Measurements from ENCODE around the gene KHSRP.

KHSRP gene

GRCh38 chr19:6464070-6464873 is 39.7 kb upstream of the KHSRP start, which contains the start of gene CRB3:
Gene CRB3 (plus strand): TSS chr19:6464271. CDS start chr19:6464702, 431 bp downstream.
- DNase-seq (ENCODE audit: low spot score): peak; percentile 85
- TF ChIP-seq, protein P1, sequence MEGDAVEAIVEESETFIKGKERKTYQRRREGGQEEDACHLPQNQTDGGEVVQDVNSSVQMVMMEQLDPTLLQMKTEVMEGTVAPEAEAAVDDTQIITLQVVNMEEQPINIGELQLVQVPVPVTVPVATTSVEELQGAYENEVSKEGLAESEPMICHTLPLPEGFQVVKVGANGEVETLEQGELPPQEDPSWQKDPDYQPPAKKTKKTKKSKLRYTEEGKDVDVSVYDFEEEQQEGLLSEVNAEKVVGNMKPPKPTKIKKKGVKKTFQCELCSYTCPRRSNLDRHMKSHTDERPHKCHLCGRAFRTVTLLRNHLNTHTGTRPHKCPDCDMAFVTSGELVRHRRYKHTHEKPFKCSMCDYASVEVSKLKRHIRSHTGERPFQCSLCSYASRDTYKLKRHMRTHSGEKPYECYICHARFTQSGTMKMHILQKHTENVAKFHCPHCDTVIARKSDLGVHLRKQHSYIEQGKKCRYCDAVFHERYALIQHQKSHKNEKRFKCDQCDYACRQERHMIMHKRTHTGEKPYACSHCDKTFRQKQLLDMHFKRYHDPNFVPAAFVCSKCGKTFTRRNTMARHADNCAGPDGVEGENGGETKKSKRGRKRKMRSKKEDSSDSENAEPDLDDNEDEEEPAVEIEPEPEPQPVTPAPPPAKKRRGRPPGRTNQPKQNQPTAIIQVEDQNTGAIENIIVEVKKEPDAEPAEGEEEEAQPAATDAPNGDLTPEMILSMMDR (IDR thresholded peaks at IDR 0.05; ENCODE audit: poor library complexity, severe bottlenecking): no peak
- Histone ChIP-seq H3K9me3 (ENCODE audit: severe bottlenecking) (no peaks in the 10 kb centered on the region), H3K27ac (ENCODE audit: poor library complexity, severe bottlenecking) (no peak within 1 kb of the TSS), H3K27me3 (ENCODE audit: insufficient read depth, poor library complexity, severe bottlenecking) (no peaks in the 10 kb centered on the region), H3K4me3 (ENCODE audit: severe bottlenecking) (peak within 1 kb of the TSS; percentile 68), H3K4me1 (ENCODE audit: insufficient read depth, poor library complexity, severe bottlenecking) (no peaks in the 10 kb centered on the region), H3K36me3 (ENCODE audit: low read depth) (no peaks in the 10 kb centered on the region)
- ATAC-seq (ENCODE audit: low read depth): peak; percentile 26; the same call in 2 of the 3 replicates

DNA sequence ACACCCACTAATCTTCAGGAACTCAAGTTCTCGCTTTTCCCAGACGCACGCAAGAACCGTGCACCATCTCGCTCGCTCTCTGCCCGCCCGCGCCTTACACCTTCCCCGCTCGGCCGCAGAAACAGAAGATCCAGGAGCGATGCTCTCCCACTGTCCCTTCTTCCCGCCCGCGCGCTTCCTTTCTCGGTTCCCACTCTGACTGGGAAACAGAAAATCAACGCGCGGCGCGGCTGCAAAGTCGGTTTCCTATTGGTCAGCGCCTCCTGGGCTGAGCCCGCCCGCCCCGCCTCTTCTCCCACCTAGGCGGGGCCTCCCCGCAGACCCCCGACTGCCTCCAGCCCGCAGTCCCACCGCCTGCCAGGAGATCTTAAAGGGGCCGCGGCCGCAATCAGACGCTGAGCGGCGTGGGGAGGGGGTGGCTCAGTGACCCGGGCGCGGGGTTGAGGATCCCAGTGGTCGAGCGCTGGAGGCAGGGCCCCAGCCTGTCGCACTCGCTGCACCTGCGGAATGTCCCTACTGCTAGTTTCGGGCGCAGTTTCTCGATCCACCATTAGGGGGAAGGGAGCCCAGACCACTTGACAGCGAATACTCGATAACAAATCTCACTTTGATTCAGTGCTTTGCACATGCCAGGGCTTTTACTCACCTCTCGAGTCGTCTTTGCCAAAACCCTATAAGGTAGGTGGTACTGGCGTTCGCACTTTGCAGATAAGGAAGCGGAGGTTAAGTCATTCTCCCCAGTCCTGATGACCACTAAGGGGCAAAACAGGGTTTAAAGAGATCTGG is 35.7 kb upstream of the KHSRP start:
- ATAC-seq (ENCODE audit: low read depth) (peak; percentile 82), DNase-seq (ENCODE audit: low spot score) (peak; percentile 98)
- Histone ChIP-seq H3K9me3 (ENCODE audit: severe bottlenecking) (no peaks in the 10 kb centered on the region), H3K27ac (ENCODE audit: poor library complexity, severe bottlenecking) (peak overlapping the region; percentile 29), H3K27me3 (ENCODE audit: insufficient read depth, poor library complexity, severe bottlenecking) (no peaks in the 10 kb centered on the region), H3K4me3 (ENCODE audit: severe bottlenecking) (peak overlapping the region; percentile 48), H3K36me3 (ENCODE audit: low read depth) (no peaks in the 10 kb centered on the region), H3K4me1 (ENCODE audit: insufficient read depth, poor library complexity, severe bottlenecking) (no peaks in the 10 kb centered on the region)
- TF ChIP-seq, protein P1 (IDR thresholded peaks at IDR 0.05; ENCODE audit: poor library complexity, severe bottlenecking): peak; percentile 49

- Histone ChIP-seq H3K27ac (ENCODE audit: poor library complexity, severe bottlenecking) (peak within 1 kb of the TSS; percentile 29), H3K27me3 (ENCODE audit: insufficient read depth, poor library complexity, severe bottlenecking) (no peaks in the 10 kb centered on the region), H3K4me3 (ENCODE audit: severe bottlenecking) (peak within 1 kb of the TSS; percentile 48), H3K9me3 (ENCODE audit: severe bottlenecking) (no peaks in the 10 kb centered on the region), H3K36me3 (ENCODE audit: low read depth) (peaks cover 2% of the 10 kb centered on the region; the same call in 1 of the 2 replicates), H3K4me1 (ENCODE audit: insufficient read depth, poor library complexity, severe bottlenecking) (no peaks in the 10 kb centered on the region)
- TF ChIP-seq, protein P1 (IDR thresholded peaks at IDR 0.05; ENCODE audit: poor library complexity, severe bottlenecking): no peak
- DNase-seq (ENCODE audit: low spot score) (no peak), ATAC-seq (ENCODE audit: low read depth) (peak; percentile 45)
Observed at GRCh38 chr19:6459262-6460098, 34.9 kb upstream of the KHSRP start, which contains the start of gene SLC25A23. Gene SLC25A23 (minus strand): TSS chr19:6459792. CDS start chr19:6459628, 164 bp downstream.

GRCh38 chr19:6458695-6459261 is 34.2 kb upstream of the KHSRP start:
- TF ChIP-seq, protein P1 (IDR thresholded peaks at IDR 0.05; ENCODE audit: poor library complexity, severe bottlenecking): no peak
- Histone ChIP-seq H3K9me3 (ENCODE audit: severe bottlenecking) (no peaks in the 10 kb centered on the region), H3K27me3 (ENCODE audit: insufficient read depth, poor library complexity, severe bottlenecking) (no peaks in the 10 kb centered on the region), H3K4me1 (ENCODE audit: insufficient read depth, poor library complexity, severe bottlenecking) (no peaks in the 10 kb centered on the region), H3K36me3 (ENCODE audit: low read depth) (peaks cover 9% of the 10 kb centered on the region), H3K4me3 (ENCODE audit: severe bottlenecking) (peak overlapping the region; percentile 48), H3K27ac (ENCODE audit: poor library complexity, severe bottlenecking) (no peak overlapping the region)
- ATAC-seq (ENCODE audit: low read depth) (no peak), DNase-seq (ENCODE audit: low spot score) (no peak)

Measured in RWPE2 (cell line).